NCI-H2227 (cell line): ENCODE results near the gene NDUFA13.

Experiments
- DNase-seq: peaks from one replicate; lab custom pipeline; 2025; ENCODE audit not compliant: unreplicated experiment; lab: John Stamatoyannopoulos, UW

NDUFA13 gene

GRCh38 chr19:19544954-19545591 lies 29.0 kb downstream of the NDUFA13 start:
- no peak for DNase-seq

GRCh38 chr19:19545707-19546106 lies 29.7 kb downstream of the NDUFA13 start:
- no peak for DNase-seq

- DNase-seq: no peak
Measured at GRCh38 chr19:19546751-19547162, 30.7 kb downstream of the NDUFA13 start.

- no peak for DNase-seq
Measured at GRCh38 chr19:19547674-19548336, 31.8 kb downstream of the NDUFA13 start.

- no peak for DNase-seq
Measured at GRCh38 chr19:19548915-19549759, 33.1 kb downstream of the NDUFA13 start.

- no peak for DNase-seq
Measured at GRCh38 chr19:19549804-19550464, 33.9 kb downstream of the NDUFA13 start.

- DNase-seq: no peak
Measured at GRCh38 chr19:19550485-19550929, 34.5 kb downstream of the NDUFA13 start.

- DNase-seq: no peak
Measured at GRCh38 chr19:19550972-19551852, 35.2 kb downstream of the NDUFA13 start.

- DNase-seq: no peak
Measured at GRCh38 chr19:19551853-19552192, 35.8 kb downstream of the NDUFA13 start.

GRCh38 chr19:19552798-19553197 lies 36.8 kb downstream of the NDUFA13 start:
- peak; percentile 13 for DNase-seq

GRCh38 chr19:19553670-19554069 lies 37.6 kb downstream of the NDUFA13 start:
- DNase-seq: no peak

GRCh38 chr19:19554074-19555023 lies 38.3 kb downstream of the NDUFA13 start:
- peak; percentile 28 for DNase-seq

- DNase-seq: no peak
Measured at GRCh38 chr19:19558055-19558454, 42.0 kb downstream of the NDUFA13 start.

GRCh38 chr19:19558636-19559035 lies 42.6 kb downstream of the NDUFA13 start:
- DNase-seq: no peak

- DNase-seq: no peak
Measured at GRCh38 chr19:19559931-19560330, 43.9 kb downstream of the NDUFA13 start.

GRCh38 chr19:19561946-19562664 lies 46.1 kb downstream of the NDUFA13 start:
- no peak for DNase-seq

GRCh38 chr19:19562665-19563347 lies 46.8 kb downstream of the NDUFA13 start:
- DNase-seq: no peak

- no peak for DNase-seq
Measured at GRCh38 chr19:19563348-19563848, 47.4 kb downstream of the NDUFA13 start.
